ENCODE results near the gene PFKP. TPM values are rescaled to one million over a fixed set of nuclear protein-coding genes. Genes with fewer than 3 reads are reported as not detected.
A peak's percentile ranks its signal among the peaks of the same experiment; 100 is the strongest.

The PFKP gene
- total and polyA plus RNA-seq, 4 donors: 15.1 to 49.8 (median 31.8) TPM

DNA sequence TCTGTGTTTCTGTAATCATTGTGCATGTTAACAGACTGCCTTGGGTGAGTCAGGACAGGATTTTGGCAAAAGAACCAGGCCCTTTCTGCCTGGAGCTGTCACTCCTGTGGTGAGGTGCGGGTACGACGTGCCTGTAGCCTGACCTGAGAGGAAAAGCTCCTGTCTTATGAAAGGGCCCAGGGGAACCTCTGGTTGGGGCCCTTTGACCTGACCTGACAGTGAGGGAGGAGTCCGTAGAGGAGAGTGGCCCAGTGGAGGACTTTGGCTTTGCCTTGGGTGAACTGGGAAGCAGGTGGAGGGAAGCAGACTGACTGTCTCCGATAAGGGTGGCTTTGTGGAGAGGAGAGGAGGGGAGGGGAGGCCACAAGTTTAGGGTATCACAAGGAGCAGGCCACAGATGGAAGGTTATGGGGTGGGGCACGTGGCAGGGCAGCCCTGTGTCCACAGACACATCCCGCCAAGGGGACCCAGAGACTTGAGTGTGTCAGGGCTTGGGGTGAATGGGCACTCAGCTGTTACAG, 6.9 kb downstream of the PFKP start:
- peaks cover 0 to 8% (median 0%) of the 10 kb centered on the region in 3 donors for H3K27me3 ChIP-seq (ENCODE audit: control insufficient read depth in 3 of 3, insufficient read depth in 3 of 3, low read length in 2 of 3)
- ATAC-seq (ENCODE audit: insufficient read depth, low FRiP score): no peak
- WGBS, 2 donors: 92 to 93% methylated on average over 7 of the region's 7 CpGs

DNA sequence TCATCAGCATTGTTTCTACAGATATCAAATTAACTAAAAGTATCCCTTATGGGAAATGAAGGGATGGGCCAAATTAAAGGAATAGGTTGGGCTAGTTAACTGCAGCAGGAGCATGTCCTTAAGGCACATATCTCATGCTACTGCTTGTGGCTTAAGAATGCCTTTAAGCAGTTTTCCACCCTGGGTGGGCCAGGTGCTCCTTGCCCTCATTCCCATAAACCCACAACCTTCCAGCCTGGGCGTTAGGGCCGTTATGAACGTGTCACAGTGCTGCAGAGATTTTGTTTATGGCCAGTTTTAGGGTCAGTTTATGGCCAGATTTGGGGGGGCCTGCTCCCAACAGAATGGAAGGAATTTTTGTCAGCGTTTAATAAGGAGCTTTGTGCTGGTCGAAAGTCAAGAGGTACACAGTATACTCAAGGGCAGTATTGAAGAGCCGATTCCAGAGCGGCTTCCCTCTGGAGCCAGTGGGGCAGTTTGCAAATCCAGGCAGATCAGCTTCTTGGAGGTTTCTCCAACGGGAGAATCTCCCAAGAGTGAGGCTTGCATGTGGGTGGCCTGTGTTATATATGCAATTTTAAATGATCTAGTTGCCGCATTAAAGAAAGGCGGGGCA, 7.7 kb downstream of the PFKP start:
- TF ChIP-seq, protein P1, sequence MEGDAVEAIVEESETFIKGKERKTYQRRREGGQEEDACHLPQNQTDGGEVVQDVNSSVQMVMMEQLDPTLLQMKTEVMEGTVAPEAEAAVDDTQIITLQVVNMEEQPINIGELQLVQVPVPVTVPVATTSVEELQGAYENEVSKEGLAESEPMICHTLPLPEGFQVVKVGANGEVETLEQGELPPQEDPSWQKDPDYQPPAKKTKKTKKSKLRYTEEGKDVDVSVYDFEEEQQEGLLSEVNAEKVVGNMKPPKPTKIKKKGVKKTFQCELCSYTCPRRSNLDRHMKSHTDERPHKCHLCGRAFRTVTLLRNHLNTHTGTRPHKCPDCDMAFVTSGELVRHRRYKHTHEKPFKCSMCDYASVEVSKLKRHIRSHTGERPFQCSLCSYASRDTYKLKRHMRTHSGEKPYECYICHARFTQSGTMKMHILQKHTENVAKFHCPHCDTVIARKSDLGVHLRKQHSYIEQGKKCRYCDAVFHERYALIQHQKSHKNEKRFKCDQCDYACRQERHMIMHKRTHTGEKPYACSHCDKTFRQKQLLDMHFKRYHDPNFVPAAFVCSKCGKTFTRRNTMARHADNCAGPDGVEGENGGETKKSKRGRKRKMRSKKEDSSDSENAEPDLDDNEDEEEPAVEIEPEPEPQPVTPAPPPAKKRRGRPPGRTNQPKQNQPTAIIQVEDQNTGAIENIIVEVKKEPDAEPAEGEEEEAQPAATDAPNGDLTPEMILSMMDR (IDR thresholded peaks at IDR 0.05; ENCODE audit: control extremely low read depth, extremely low read depth): no peak
- peaks cover 0 to 8% (median 0%) of the 10 kb centered on the region in 3 donors for H3K27me3 ChIP-seq (ENCODE audit: control insufficient read depth in 3 of 3, insufficient read depth in 3 of 3, low read length in 2 of 3)
- no peak overlapping the region for H3K9ac ChIP-seq (ENCODE audit: insufficient read depth in 1 of 2, low read length in 2 of 2)
- peaks cover 0 to 4% (median 0%) of the 10 kb centered on the region in 5 donors for H3K4me1 ChIP-seq (ENCODE audit: control insufficient read depth in 5 of 5, insufficient read depth in 5 of 5, low read length in 5 of 5)
- WGBS, 2 donors: 91 to 93% methylated on average over 10 of the region's 10 CpGs
- H3K4me3 ChIP-seq: no peak overlapping the region
- H3K27ac ChIP-seq (ENCODE audit: low read depth in 1 of 2, low read length in 1 of 2): no peak overlapping the region
- H3K9me3 ChIP-seq (ENCODE audit: control insufficient read depth in 4 of 4, insufficient read depth in 3 of 4, low read length in 3 of 4): no peaks in the 10 kb centered on the region
- no peak for DNase-seq
- peaks cover 0 to 4% (median 1%) of the 10 kb centered on the region in 4 donors for H3K36me3 ChIP-seq (ENCODE audit: control insufficient read depth in 4 of 4, insufficient read depth in 4 of 4, low read length in 4 of 4)
- no peak for ATAC-seq (ENCODE audit: insufficient read depth, low FRiP score)

More for the DNA sequence above, 6.9 kb downstream of the PFKP start:
- H3K4me1 ChIP-seq (ENCODE audit: control insufficient read depth in 5 of 5, insufficient read depth in 5 of 5, low read length in 5 of 5): peaks cover 0 to 6% (median 2%) of the 10 kb centered on the region in 5 donors
- peaks cover 0 to 4% (median 1%) of the 10 kb centered on the region in 4 donors for H3K36me3 ChIP-seq (ENCODE audit: control insufficient read depth in 4 of 4, insufficient read depth in 4 of 4, low read length in 4 of 4)
- DNase-seq: no peak
- TF ChIP-seq, protein P1 (IDR thresholded peaks at IDR 0.05; ENCODE audit: control extremely low read depth, extremely low read depth): no peak
- peak overlapping the region in 1 of 2 donors; percentile 10 for H3K27ac ChIP-seq (ENCODE audit: low read depth in 1 of 2, low read length in 1 of 2)
- no peak overlapping the region for H3K9ac ChIP-seq (ENCODE audit: insufficient read depth in 1 of 2, low read length in 2 of 2)
- no peak overlapping the region for H3K4me3 ChIP-seq
- H3K9me3 ChIP-seq (ENCODE audit: control insufficient read depth in 4 of 4, insufficient read depth in 3 of 4, low read length in 3 of 4): no peaks in the 10 kb centered on the region

DNA sequence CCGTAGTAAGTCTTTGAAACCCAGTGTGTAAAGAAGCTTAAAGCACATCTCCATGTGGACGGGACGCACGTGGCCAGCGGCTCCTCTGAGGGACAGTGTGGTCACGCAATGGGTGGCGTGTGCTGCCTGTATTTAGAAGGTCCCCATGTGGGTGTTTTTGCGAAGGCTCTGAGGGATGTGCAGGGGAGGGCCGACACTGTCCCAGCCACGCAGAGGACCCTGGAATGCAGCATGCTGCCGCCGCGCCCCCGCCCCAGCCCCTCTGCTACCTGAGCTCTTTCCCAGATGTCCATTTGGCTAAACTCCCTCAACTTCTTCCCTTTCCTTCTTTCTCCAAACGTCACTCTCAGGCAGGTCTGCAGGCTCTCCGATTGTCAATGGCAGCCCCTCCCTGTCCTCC, 8.8 kb downstream of the PFKP start:
- peaks cover 0 to 4% (median 0%) of the 10 kb centered on the region in 5 donors for H3K4me1 ChIP-seq (ENCODE audit: control insufficient read depth in 5 of 5, insufficient read depth in 5 of 5, low read length in 5 of 5)
- no peak overlapping the region for H3K9ac ChIP-seq (ENCODE audit: insufficient read depth in 1 of 2, low read length in 2 of 2)
- ATAC-seq (ENCODE audit: insufficient read depth, low FRiP score) (no peak), DNase-seq (no peak)
- H3K9me3 ChIP-seq (ENCODE audit: control insufficient read depth in 4 of 4, insufficient read depth in 3 of 4, low read length in 3 of 4): no peaks in the 10 kb centered on the region
- H3K27ac ChIP-seq (ENCODE audit: low read depth in 1 of 2, low read length in 1 of 2): no peak overlapping the region
- H3K27me3 ChIP-seq (ENCODE audit: control insufficient read depth in 3 of 3, insufficient read depth in 3 of 3, low read length in 2 of 3): peaks cover 0 to 8% (median 0%) of the 10 kb centered on the region in 3 donors
- peaks cover 0 to 4% (median 1%) of the 10 kb centered on the region in 4 donors for H3K36me3 ChIP-seq (ENCODE audit: control insufficient read depth in 4 of 4, insufficient read depth in 4 of 4, low read length in 4 of 4)
- TF ChIP-seq, protein P1 (IDR thresholded peaks at IDR 0.05; ENCODE audit: control extremely low read depth, extremely low read depth): no peak
- H3K4me3 ChIP-seq: no peak overlapping the region
- 88 to 92% methylated on average over 16 of the region's 16 CpGs for WGBS, 2 donors

Data from lung (tissue), 12 donors.